ENCODE data around the gene KCNT1. TPM values are rescaled to one million over a fixed set of nuclear protein-coding genes. Genes with fewer than 3 reads are reported as not detected.

KCNT1 gene
- total RNA-seq, 1 experiment from 2014 or later = not detected

DNA sequence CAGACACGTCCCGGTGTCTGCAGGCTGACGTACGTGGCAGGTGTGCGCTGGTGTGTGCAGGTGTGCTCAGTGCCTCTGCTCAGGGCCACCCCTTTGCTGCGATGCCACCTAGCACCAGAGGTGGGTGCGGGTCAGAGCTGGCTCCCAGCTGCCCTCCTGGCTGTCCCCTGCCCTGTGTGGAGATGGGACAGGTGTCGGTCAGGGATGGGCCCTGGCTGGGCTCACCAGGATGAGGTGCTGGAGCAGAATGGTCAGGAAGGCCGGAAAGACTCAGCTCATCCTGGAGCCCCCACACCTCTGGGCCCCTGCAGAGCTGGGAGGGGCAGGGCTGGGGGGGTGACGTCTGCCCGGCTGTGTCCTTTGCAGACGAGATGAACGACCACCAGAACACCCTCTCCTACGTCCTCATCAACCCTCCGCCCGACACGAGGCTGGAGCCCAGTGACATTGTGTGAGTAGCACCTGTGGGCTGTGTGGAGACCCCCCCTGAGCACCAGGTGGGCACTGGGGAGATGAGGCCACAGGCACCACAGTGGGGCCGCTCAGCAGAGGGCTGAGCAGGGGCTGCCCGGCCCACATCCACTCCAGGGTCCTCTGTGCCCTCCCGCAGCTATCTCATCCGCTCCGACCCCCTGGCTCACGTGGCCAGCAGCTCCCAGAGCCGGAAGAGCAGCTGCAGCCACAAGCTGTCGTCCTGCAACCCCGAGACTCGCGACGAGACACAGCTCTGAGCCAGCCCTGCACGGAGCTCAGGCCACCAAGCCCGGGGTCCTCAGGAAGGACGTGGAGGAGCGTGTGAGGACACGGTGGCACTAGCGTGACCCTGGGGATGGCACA, 89.7 kb downstream of the KCNT1 start:
- DNase-seq (ENCODE audit: low spot score) = no peak

GRCh38 chr9:135792268-135793128, 90.5 kb downstream of the KCNT1 start:
- H3K4me3 ChIP-seq (ENCODE audit: low read depth, low read length, poor library complexity, severe bottlenecking) = no peak overlapping the region
- ChIA-PET POLR2A (ENCODE audit: low non-redundant PET) (no interaction called here), CTCF (no interaction called here)
- BruUV-seq (replicated peaks) = no TSS peak
- H3K9me3 ChIP-seq (ENCODE audit: low read depth, low read length, poor library complexity, severe bottlenecking) = no peaks in the 10 kb centered on the region
- peaks cover 4% of the 10 kb centered on the region for H3K4me1 ChIP-seq (ENCODE audit: insufficient read depth, low read length, poor library complexity, severe bottlenecking)
- TF ChIP-seq EZH2 (IDR thresholded peaks at IDR 0.05; ENCODE audit: borderline replicate concordance, low read depth, low read length, poor library complexity, severe bottlenecking) = no peak
- TF ChIP-seq, protein P1, sequence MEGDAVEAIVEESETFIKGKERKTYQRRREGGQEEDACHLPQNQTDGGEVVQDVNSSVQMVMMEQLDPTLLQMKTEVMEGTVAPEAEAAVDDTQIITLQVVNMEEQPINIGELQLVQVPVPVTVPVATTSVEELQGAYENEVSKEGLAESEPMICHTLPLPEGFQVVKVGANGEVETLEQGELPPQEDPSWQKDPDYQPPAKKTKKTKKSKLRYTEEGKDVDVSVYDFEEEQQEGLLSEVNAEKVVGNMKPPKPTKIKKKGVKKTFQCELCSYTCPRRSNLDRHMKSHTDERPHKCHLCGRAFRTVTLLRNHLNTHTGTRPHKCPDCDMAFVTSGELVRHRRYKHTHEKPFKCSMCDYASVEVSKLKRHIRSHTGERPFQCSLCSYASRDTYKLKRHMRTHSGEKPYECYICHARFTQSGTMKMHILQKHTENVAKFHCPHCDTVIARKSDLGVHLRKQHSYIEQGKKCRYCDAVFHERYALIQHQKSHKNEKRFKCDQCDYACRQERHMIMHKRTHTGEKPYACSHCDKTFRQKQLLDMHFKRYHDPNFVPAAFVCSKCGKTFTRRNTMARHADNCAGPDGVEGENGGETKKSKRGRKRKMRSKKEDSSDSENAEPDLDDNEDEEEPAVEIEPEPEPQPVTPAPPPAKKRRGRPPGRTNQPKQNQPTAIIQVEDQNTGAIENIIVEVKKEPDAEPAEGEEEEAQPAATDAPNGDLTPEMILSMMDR (conservative IDR thresholded peaks at IDR 0.05; ENCODE audit: low read depth, low read length) = no peak
- H3K36me3 ChIP-seq (ENCODE audit: insufficient read depth, low read length, poor library complexity, severe bottlenecking) = no peaks in the 10 kb centered on the region
- no peaks in the 10 kb centered on the region for H3K27me3 ChIP-seq (replicated peaks; ENCODE audit: insufficient read depth, low read depth, low read length, poor library complexity)
- no peak for DNase-seq (ENCODE audit: low spot score)
- intact Hi-C loops (cut with micrococcal nuclease; ENCODE audit: unreplicated experiment) = loop anchor here (10.0 kb wide), 1 partner anchor 332 kb away; no protein-coding TSS in a partner anchor
- H3K27ac ChIP-seq (ENCODE audit: low read depth, low read length, poor library complexity, severe bottlenecking) = no peak overlapping the region

More for the DNA sequence above, 89.7 kb downstream of the KCNT1 start:
- CTCF ChIA-PET = no interaction called here
- intact Hi-C loops (cut with micrococcal nuclease; ENCODE audit: unreplicated experiment) = loop anchor here (10.0 kb wide), 1 partner anchor 333 kb away; no protein-coding TSS in a partner anchor
- Histone ChIP-seq H3K36me3 (ENCODE audit: insufficient read depth, low read length, poor library complexity, severe bottlenecking) (no peaks in the 10 kb centered on the region), H3K4me1 (ENCODE audit: insufficient read depth, low read length, poor library complexity, severe bottlenecking) (no peaks in the 10 kb centered on the region), H3K27ac (ENCODE audit: low read depth, low read length, poor library complexity, severe bottlenecking) (no peak overlapping the region), H3K9me3 (ENCODE audit: low read depth, low read length, poor library complexity, severe bottlenecking) (no peaks in the 10 kb centered on the region), H3K27me3 (replicated peaks; ENCODE audit: insufficient read depth, low read depth, low read length, poor library complexity) (no peaks in the 10 kb centered on the region), H3K4me3 (ENCODE audit: low read depth, low read length, poor library complexity, severe bottlenecking) (no peak overlapping the region)
- no peak for TF ChIP-seq EZH2 (IDR thresholded peaks at IDR 0.05; ENCODE audit: borderline replicate concordance, low read depth, low read length, poor library complexity, severe bottlenecking)
- TF ChIP-seq, protein P1 (conservative IDR thresholded peaks at IDR 0.05; ENCODE audit: low read depth, low read length) = no peak
- no TSS peak for BruUV-seq (replicated peaks)
- POLR2A ChIA-PET (ENCODE audit: low non-redundant PET) = no interaction called here

DNA sequence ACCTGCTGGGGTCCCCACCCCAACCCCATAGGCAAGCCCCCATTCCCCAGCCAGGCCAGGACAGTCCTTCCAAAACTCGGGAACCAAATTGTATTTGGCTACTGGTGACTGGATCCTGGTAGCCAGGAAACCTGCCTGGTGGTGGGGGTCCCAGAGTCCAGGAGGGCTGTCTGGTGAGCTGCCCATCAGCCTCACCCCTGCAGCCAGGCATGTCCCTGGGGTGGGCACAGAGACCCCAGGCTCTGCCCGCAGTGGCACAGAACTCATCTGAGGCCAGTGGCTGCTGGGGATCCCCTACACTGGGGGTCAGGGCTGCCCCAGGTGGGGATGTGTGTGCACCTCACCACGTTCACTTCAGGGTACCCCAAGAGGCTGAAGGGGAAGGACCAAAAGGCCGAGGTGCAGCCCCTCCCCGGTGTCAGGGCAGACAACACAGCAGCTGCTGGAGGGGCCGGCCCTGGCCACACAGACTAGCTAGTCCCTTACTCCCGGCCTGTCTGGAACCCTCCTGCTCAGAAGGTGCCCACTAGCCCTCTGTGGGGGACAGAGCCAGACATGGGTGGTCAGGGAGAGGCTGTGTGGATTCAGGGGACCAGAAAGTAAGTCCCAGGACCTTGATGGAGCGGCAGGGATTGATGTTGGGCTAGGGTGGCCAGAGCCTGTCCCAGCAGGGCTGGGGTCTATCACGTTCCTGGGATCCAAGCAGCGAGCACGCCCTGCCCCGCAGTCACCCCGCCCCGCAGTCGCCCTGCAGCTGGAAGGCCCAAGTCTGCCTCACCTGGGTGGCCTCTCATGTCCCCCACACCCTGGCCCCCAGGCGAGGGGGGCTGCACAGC, 91.5 kb downstream of the KCNT1 start:
- H3K4me1 ChIP-seq (ENCODE audit: insufficient read depth, low read length, poor library complexity, severe bottlenecking) = peaks cover 4% of the 10 kb centered on the region
- TF ChIP-seq, protein P1 (conservative IDR thresholded peaks at IDR 0.05; ENCODE audit: low read depth, low read length) = no peak
- TF ChIP-seq EZH2 (IDR thresholded peaks at IDR 0.05; ENCODE audit: borderline replicate concordance, low read depth, low read length, poor library complexity, severe bottlenecking) = no peak
- intact Hi-C loops (cut with micrococcal nuclease; ENCODE audit: unreplicated experiment) = loop anchor here (10.0 kb wide), 1 partner anchor 331 kb away; no protein-coding TSS in a partner anchor
- no peak overlapping the region for H3K4me3 ChIP-seq (ENCODE audit: low read depth, low read length, poor library complexity, severe bottlenecking)
- no peaks in the 10 kb centered on the region for H3K27me3 ChIP-seq (replicated peaks; ENCODE audit: insufficient read depth, low read depth, low read length, poor library complexity)
- no peak for DNase-seq (ENCODE audit: low spot score)
- CTCF ChIA-PET = no interaction called here
- H3K27ac ChIP-seq (ENCODE audit: low read depth, low read length, poor library complexity, severe bottlenecking) = no peak overlapping the region
- POLR2A ChIA-PET (ENCODE audit: low non-redundant PET) = no interaction called here
- no peaks in the 10 kb centered on the region for H3K36me3 ChIP-seq (ENCODE audit: insufficient read depth, low read length, poor library complexity, severe bottlenecking)
- no TSS peak for BruUV-seq (replicated peaks)
- no peaks in the 10 kb centered on the region for H3K9me3 ChIP-seq (ENCODE audit: low read depth, low read length, poor library complexity, severe bottlenecking)
